Measurements from ENCODE around the gene CFAP99.

Gene CFAP99

GRCh38 chr4:2428496-2429213 lies 9.9 kb downstream of the CFAP99 start:
- TF ChIP-seq CEBPB (IDR thresholded peaks at IDR 0.05), result no peak
- no peak for TF ChIP-seq NFIC (IDR thresholded peaks at IDR 0.05)
- no peak for TF ChIP-seq TEAD4 (IDR thresholded peaks at IDR 0.05)
- no peak for TF ChIP-seq YY1 (IDR thresholded peaks at IDR 0.05; ENCODE audit: low read depth)
- TF ChIP-seq TAF1 (IDR thresholded peaks at IDR 0.05; ENCODE audit: low read depth), result no peak
- no peak for TF ChIP-seq EGR1 (IDR thresholded peaks at IDR 0.05)
- no peak for TF ChIP-seq TCF12 (IDR thresholded peaks at IDR 0.05; ENCODE audit: low read depth)
- TF ChIP-seq MAX (IDR thresholded peaks at IDR 0.05), result no peak
- no peak for TF ChIP-seq RAD21 (IDR thresholded peaks at IDR 0.05; ENCODE audit: low read depth)
- no peak for TF ChIP-seq FOXM1 (IDR thresholded peaks at IDR 0.05; ENCODE audit: borderline replicate concordance, low read depth)
- no peak for TF ChIP-seq ZBTB7A (IDR thresholded peaks at IDR 0.05; ENCODE audit: low read depth)
- no peak for TF ChIP-seq CREB1 (IDR thresholded peaks at IDR 0.05; ENCODE audit: low read depth)
- no peak for TF ChIP-seq REST (IDR thresholded peaks at IDR 0.05; ENCODE audit: low read depth)
- no peak for TF ChIP-seq EP300 (IDR thresholded peaks at IDR 0.05; ENCODE audit: borderline replicate concordance)
- TF ChIP-seq USF1 (IDR thresholded peaks at IDR 0.05), result no peak

- peak; percentile 93 for TF ChIP-seq CEBPB (IDR thresholded peaks at IDR 0.05)
Observed at GRCh38 chr4:2429945-2430757, 11.4 kb downstream of the CFAP99 start.

GRCh38 chr4:2432004-2432403 lies 13.2 kb downstream of the CFAP99 start:
- TF ChIP-seq CEBPB (IDR thresholded peaks at IDR 0.05), result no peak
- no peak for TF ChIP-seq EGR1 (IDR thresholded peaks at IDR 0.05)
- TF ChIP-seq REST (IDR thresholded peaks at IDR 0.05; ENCODE audit: low read depth), result no peak
- no peak for TF ChIP-seq CREB1 (IDR thresholded peaks at IDR 0.05; ENCODE audit: low read depth)
- TF ChIP-seq TCF12 (IDR thresholded peaks at IDR 0.05; ENCODE audit: low read depth), result no peak
- no peak for TF ChIP-seq FOXM1 (IDR thresholded peaks at IDR 0.05; ENCODE audit: borderline replicate concordance, low read depth)
- no peak for TF ChIP-seq TAF1 (IDR thresholded peaks at IDR 0.05; ENCODE audit: low read depth)
- no peak for TF ChIP-seq RAD21 (IDR thresholded peaks at IDR 0.05; ENCODE audit: low read depth)
- no peak for TF ChIP-seq ZBTB7A (IDR thresholded peaks at IDR 0.05; ENCODE audit: low read depth)
- no peak for TF ChIP-seq NFIC (IDR thresholded peaks at IDR 0.05)
- no peak for TF ChIP-seq YY1 (IDR thresholded peaks at IDR 0.05; ENCODE audit: low read depth)
- no peak for TF ChIP-seq USF1 (IDR thresholded peaks at IDR 0.05)
- no peak for TF ChIP-seq EP300 (IDR thresholded peaks at IDR 0.05; ENCODE audit: borderline replicate concordance)
- no peak for TF ChIP-seq MAX (IDR thresholded peaks at IDR 0.05)
- TF ChIP-seq TEAD4 (IDR thresholded peaks at IDR 0.05), result no peak

- TF ChIP-seq MAX (IDR thresholded peaks at IDR 0.05) (no peak), NFIC (IDR thresholded peaks at IDR 0.05) (no peak), EGR1 (IDR thresholded peaks at IDR 0.05) (no peak), TAF1 (IDR thresholded peaks at IDR 0.05; ENCODE audit: low read depth) (no peak), REST (IDR thresholded peaks at IDR 0.05; ENCODE audit: low read depth) (no peak), CREB1 (IDR thresholded peaks at IDR 0.05; ENCODE audit: low read depth) (no peak), RAD21 (IDR thresholded peaks at IDR 0.05; ENCODE audit: low read depth) (no peak), CEBPB (IDR thresholded peaks at IDR 0.05) (no peak), USF1 (IDR thresholded peaks at IDR 0.05) (no peak), EP300 (IDR thresholded peaks at IDR 0.05; ENCODE audit: borderline replicate concordance) (no peak)
Observed at GRCh38 chr4:2432991-2433530, 14.3 kb downstream of the CFAP99 start.
